Upper lobe of left lung (tissue), 6 donors: Measurements from ENCODE around the gene MAPRE3. TPM values are rescaled to one million over a fixed set of nuclear protein-coding genes. Genes with fewer than 3 reads are reported as not detected.

Experiments
- ATAC-seq, 2 donors: fragments of 200-7000 bp; cut with Tn5 transposase; one replicate each; pipeline ENCODE4 v1.9.1; 2022; ENCODE audit warnings: mild to moderate bottlenecking in 2 of 2, moderate library complexity in 2 of 2; ENCODE audit not compliant: low FRiP score in 2 of 2
- DNase-seq, 2 donors: peaks; one replicate each; pipeline ENCODE4 v3.0.0-alpha.2; 2019 to 2020
- H3K27ac ChIP-seq, 4 donors: fragments of 200-600 bp; sonication (generic); one replicate each; pipeline ENCODE4 v1.5.1; 2016 to 2019
- H3K27me3 ChIP-seq, 4 donors: fragments of 200-600 bp; sonication (generic); one replicate each; pipeline ENCODE4 v1.5.1; 2017 to 2019
- H3K36me3 ChIP-seq, 4 donors: fragments of 200-600 bp; sonication (generic); one replicate each; pipeline ENCODE4 v1.5.1; 2016 to 2019
- H3K4me1 ChIP-seq, 4 donors: fragments of 200-600 bp; sonication (generic); one replicate each; pipeline ENCODE4 v1.5.1; 2018 to 2019
- H3K4me3 ChIP-seq, 4 donors: fragments of 200-600 bp; sonication (generic); one replicate each; pipeline ENCODE4 v1.5.1; 2017 to 2019; ENCODE audit warnings: mild to moderate bottlenecking in 2 of 4, moderate library complexity in 1 of 4
- H3K9me3 ChIP-seq, 4 donors: fragments of 200-600 bp; sonication (generic); one replicate each; pipeline ENCODE4 v1.5.1; 2018 to 2019
- CTCF ChIP-seq, 6 experiments: fragments of 450-650 bp in 4 of 6; fragments of 200-600 bp in 2 of 6; sonication (generic) in 2 of 6; IDR thresholded peaks; one replicate each; pipeline ENCODE4 v1.5.1; 2016 to 2019; ENCODE audit warnings: antibody characterized with exemption in 6 of 6
- EP300 ChIP-seq, 4 donors: sonication (generic); formaldehyde crosslinking; IDR thresholded peaks; one replicate each; pipeline ENCODE4 v1.5.1; 2017; ENCODE audit warnings: antibody characterized with exemption in 4 of 4, control low read depth in 2 of 4
- POLR2A ChIP-seq, 4 donors: fragments of 450-650 bp; IDR thresholded peaks; one replicate each; pipeline ENCODE4 v1.5.1; 2016 to 2017; ENCODE audit warnings: antibody characterized with exemption in 4 of 4, mild to moderate bottlenecking in 2 of 4
- POLR2AphosphoS5 ChIP-seq, 2 donors: sonication (generic); formaldehyde crosslinking; IDR thresholded peaks; one replicate each; pipeline ENCODE4 v1.5.1; 2017; ENCODE audit warnings: antibody characterized with exemption in 2 of 2
- WGBS, 2 donors: methylation state at CpG; one replicate each; pipeline ENCODE4 v1.1.5; 2017 to 2018; 5-methylcytosine and 5-hydroxymethylcytosine counted together
- total RNA-seq, 6 donors: library from RNA; depleted of rRNA in 4 of 6; stranded (reverse); fragments of >200 nt in 4 of 6; gene quantifications; one replicate each; pipeline versions ENCODE4 v1.1.0 to v1.2.1, GENCODE V29; 2016 to 2021
- donor health status: DM: no; HTN: no; CAD: no; lungs with moderate emphysema.
- donor health status: DM: no; HTN: yes; CAD: no; lungs with severe emphysema.

MAPRE3 gene
- total RNA-seq, 6 donors from 2014 or later: 13.5 to 61.8 (median 20.1) TPM

GRCh38 chr2:26948800-26949199, 21.6 kb upstream of the MAPRE3 start:
- no peak overlapping the region for H3K27ac ChIP-seq
- H3K9me3 ChIP-seq: no peaks in the 10 kb centered on the region
- H3K27me3 ChIP-seq: no peaks in the 10 kb centered on the region
- TF ChIP-seq CTCF (IDR thresholded peaks at IDR 0.05): no peak
- TF ChIP-seq POLR2A (IDR thresholded peaks at IDR 0.05): no peak
- TF ChIP-seq EP300 (IDR thresholded peaks at IDR 0.05): no peak
- TF ChIP-seq POLR2AphosphoS5 (IDR thresholded peaks at IDR 0.05): no peak
- DNase-seq (no peak), ATAC-seq (no peak)
- H3K36me3 ChIP-seq: no peaks in the 10 kb centered on the region
- WGBS, 2 donors: 83 to 87% methylated on average over 3 of the region's 3 CpGs
- H3K4me1 ChIP-seq: peaks cover 0 to 9% (median 7%) of the 10 kb centered on the region in 4 donors
- no peak overlapping the region for H3K4me3 ChIP-seq

GRCh38 chr2:26950246-26950645, 20.2 kb upstream of the MAPRE3 start:
- WGBS, 2 donors: 86 to 90% methylated on average over 5 of the region's 5 CpGs
- no peak overlapping the region for H3K4me3 ChIP-seq
- TF ChIP-seq POLR2AphosphoS5 (IDR thresholded peaks at IDR 0.05) (no peak), POLR2A (IDR thresholded peaks at IDR 0.05) (no peak), CTCF (IDR thresholded peaks at IDR 0.05) (no peak), EP300 (IDR thresholded peaks at IDR 0.05) (no peak)
- no peaks in the 10 kb centered on the region for H3K9me3 ChIP-seq
- H3K27me3 ChIP-seq: no peaks in the 10 kb centered on the region
- DNase-seq: no peak
- no peaks in the 10 kb centered on the region for H3K36me3 ChIP-seq
- no peak overlapping the region for H3K27ac ChIP-seq
- peaks cover 0 to 9% (median 7%) of the 10 kb centered on the region in 4 donors for H3K4me1 ChIP-seq
- no peak for ATAC-seq

GRCh38 chr2:26951236-26951635, 19.2 kb upstream of the MAPRE3 start:
- Histone ChIP-seq H3K27ac (no peak overlapping the region), H3K27me3 (no peaks in the 10 kb centered on the region), H3K9me3 (no peaks in the 10 kb centered on the region), H3K36me3 (no peaks in the 10 kb centered on the region), H3K4me3 (no peak overlapping the region), H3K4me1 (peaks cover 0 to 9% (median 7%) of the 10 kb centered on the region in 4 donors)
- 78 to 91% methylated on average over 3 of the region's 3 CpGs for WGBS, 2 donors
- ATAC-seq (no peak), DNase-seq (no peak)
- no peak for TF ChIP-seq POLR2AphosphoS5 (IDR thresholded peaks at IDR 0.05)
- no peak for TF ChIP-seq EP300 (IDR thresholded peaks at IDR 0.05)
- TF ChIP-seq CTCF (IDR thresholded peaks at IDR 0.05): no peak
- no peak for TF ChIP-seq POLR2A (IDR thresholded peaks at IDR 0.05)

GRCh38 chr2:26952374-26952773, 18.1 kb upstream of the MAPRE3 start:
- TF ChIP-seq POLR2A (IDR thresholded peaks at IDR 0.05): no peak
- no peak for TF ChIP-seq POLR2AphosphoS5 (IDR thresholded peaks at IDR 0.05)
- no peak for TF ChIP-seq EP300 (IDR thresholded peaks at IDR 0.05)
- TF ChIP-seq CTCF (IDR thresholded peaks at IDR 0.05): no peak
- Histone ChIP-seq H3K27ac (no peak overlapping the region), H3K4me3 (no peak overlapping the region), H3K9me3 (no peaks in the 10 kb centered on the region), H3K36me3 (no peaks in the 10 kb centered on the region), H3K27me3 (no peaks in the 10 kb centered on the region), H3K4me1 (peaks cover 0 to 5% (median 1%) of the 10 kb centered on the region in 4 donors)
- DNase-seq (no peak), ATAC-seq (no peak)
- WGBS, 2 donors: 68 to 81% methylated on average over 4 of the region's 4 CpGs

GRCh38 chr2:26954135-26954534, 16.3 kb upstream of the MAPRE3 start:
- Histone ChIP-seq H3K27me3 (no peaks in the 10 kb centered on the region), H3K36me3 (no peaks in the 10 kb centered on the region), H3K9me3 (no peaks in the 10 kb centered on the region), H3K4me1 (no peaks in the 10 kb centered on the region), H3K4me3 (no peak overlapping the region), H3K27ac (no peak overlapping the region)
- TF ChIP-seq CTCF (IDR thresholded peaks at IDR 0.05) (no peak), EP300 (IDR thresholded peaks at IDR 0.05) (no peak), POLR2AphosphoS5 (IDR thresholded peaks at IDR 0.05) (no peak), POLR2A (IDR thresholded peaks at IDR 0.05) (no peak)
- 92 to 95% methylated on average over 4 of the region's 4 CpGs for WGBS, 2 donors
- DNase-seq (no peak), ATAC-seq (no peak)
